Trophoblast cell (in vitro differentiated cells and primary cell): Measurements from ENCODE around the gene RPRD1A.

Source experiments
- DNase-seq, 2 donors: peaks; one replicate each; pipeline ENCODE4 v3.0.0-alpha.2; 2016
- H2AFZ ChIP-seq: 2 replicates; pipeline ENCODE4 v1.6.1; 2013; ENCODE audit warnings: low read length, moderate library complexity, mild to moderate bottlenecking; ENCODE audit not compliant: insufficient read depth, poor library complexity
- H2AK5ac ChIP-seq: 2 replicates; pipeline ENCODE4 v1.6.1; 2013; ENCODE audit warnings: mild to moderate bottlenecking, low read length
- H2BK120ac ChIP-seq: 2 replicates; pipeline ENCODE4 v1.6.1; 2013; ENCODE audit warnings: low read length, mild to moderate bottlenecking, moderate library complexity; ENCODE audit not compliant: insufficient read depth, poor library complexity
- H2BK12ac ChIP-seq: 2 replicates; pipeline ENCODE4 v1.6.1; 2013; ENCODE audit warnings: mild to moderate bottlenecking, low read length, moderate library complexity
- H2BK5ac ChIP-seq: 2 replicates; pipeline ENCODE4 v1.6.1; 2013; ENCODE audit warnings: low read length, low read depth, moderate library complexity, mild to moderate bottlenecking; ENCODE audit not compliant: poor library complexity
- H3K14ac ChIP-seq: 2 replicates; pipeline ENCODE4 v1.6.1; 2013; ENCODE audit warnings: mild to moderate bottlenecking, low read length
- H3K18ac ChIP-seq: 2 replicates; pipeline ENCODE4 v1.6.1; 2013; ENCODE audit warnings: mild to moderate bottlenecking, low read length
- H3K23ac ChIP-seq: 2 replicates; pipeline ENCODE4 v1.6.1; 2013; ENCODE audit warnings: low read length
- H3K27ac ChIP-seq: 2 replicates; pipeline ENCODE4 v1.5.1; 2013; ENCODE audit warnings: low read depth, mild to moderate bottlenecking, inconsistent platforms, low read length, moderate library complexity
- H3K27me3 ChIP-seq: 2 replicates; pipeline ENCODE4 v1.6.1; 2013; ENCODE audit warnings: inconsistent platforms, mild to moderate bottlenecking, low read length, moderate library complexity; ENCODE audit not compliant: insufficient read depth
- H3K36me3 ChIP-seq, 2 experiments: 1 replicate in 1 of 2; 2 replicates in 1 of 2; pipeline ENCODE4 v1.6.1; 2013; ENCODE audit warnings: low read length in 2 of 2, mild to moderate bottlenecking in 2 of 2, moderate library complexity in 1 of 2; ENCODE audit not compliant: insufficient read depth in 2 of 2, control insufficient read depth in 1 of 2
- H3K4ac ChIP-seq: 2 replicates; pipeline ENCODE4 v1.6.1; 2013; ENCODE audit warnings: low read depth, mild to moderate bottlenecking, low read length, moderate library complexity
- H3K4me1 ChIP-seq, 2 experiments: 1 replicate in 1 of 2; 2 replicates in 1 of 2; pipeline ENCODE4 v1.6.1; 2013; ENCODE audit warnings: low read length in 2 of 2, mild to moderate bottlenecking in 2 of 2, moderate library complexity in 1 of 2; ENCODE audit not compliant: insufficient read depth in 2 of 2, control insufficient read depth in 1 of 2
- H3K4me2 ChIP-seq: 2 replicates; pipeline ENCODE4 v1.6.1; 2013; ENCODE audit warnings: inconsistent platforms, mild to moderate bottlenecking, low read length, moderate library complexity
- H3K4me3 ChIP-seq: 2 replicates; pipeline ENCODE4 v1.5.1; 2013; ENCODE audit warnings: mild to moderate bottlenecking, low read depth, low read length, inconsistent platforms
- H3K79me1 ChIP-seq: one replicate; pipeline ENCODE4 v1.6.1; 2013; ENCODE audit warnings: low read length
- H3K79me2 ChIP-seq: 2 replicates; pipeline ENCODE4 v1.6.1; 2013; ENCODE audit warnings: low read length, mild to moderate bottlenecking; ENCODE audit not compliant: control insufficient read depth, insufficient read depth, poor library complexity
- H3K9ac ChIP-seq: 2 replicates; pipeline ENCODE4 v1.6.1; 2013; ENCODE audit warnings: mild to moderate bottlenecking, low read length
- H3K9me3 ChIP-seq: 2 replicates; pipeline ENCODE4 v1.6.1; 2013; ENCODE audit warnings: low read depth, mild to moderate bottlenecking, control low read depth, inconsistent platforms, low read length; ENCODE audit not compliant: insufficient read depth
- H4K12ac ChIP-seq: 2 replicates; pipeline ENCODE4 v1.6.1; 2013; ENCODE audit warnings: low read depth, mild to moderate bottlenecking, low read length, moderate library complexity
- H4K8ac ChIP-seq: 2 replicates; pipeline ENCODE4 v1.6.1; 2013; ENCODE audit warnings: low read depth, mild to moderate bottlenecking, low read length, moderate library complexity
- H4K91ac ChIP-seq: one replicate; pipeline ENCODE4 v1.6.1; 2013; ENCODE audit warnings: low read depth, mild to moderate bottlenecking, low read length, moderate library complexity
- WGBS: extraction: QIAGEN DNeasy Blood & Tissue Kit; methylation state at CpG from one replicate; pipeline ENCODE4 v1.1.7; 2013; ENCODE audit warnings: missing lambda C conversion rate; ENCODE audit not compliant: insufficient read length, insufficient coverage; ENCODE audit errors: extremely low coverage; 5-methylcytosine and 5-hydroxymethylcytosine counted together

Gene RPRD1A

GRCh38 chr18:36107477-36107876 is 40.1 kb upstream of the RPRD1A start:
- Histone ChIP-seq H3K27ac (no peak overlapping the region), H2BK120ac (no peak overlapping the region), H3K23ac (no peak overlapping the region), H3K4me3 (no peak overlapping the region), H3K18ac (no peak overlapping the region), H3K79me1 (no peaks in the 10 kb centered on the region), H3K9ac (no peak overlapping the region), H3K4me1 (peaks cover 0 to 4% of the 10 kb centered on the region in 2 experiments), H3K9me3 (no peaks in the 10 kb centered on the region), H3K36me3 (peaks cover 5 to 7% of the 10 kb centered on the region in 2 experiments), H3K4me2 (no peak overlapping the region), H2AK5ac (no peak overlapping the region), H4K12ac (no peak overlapping the region), H3K79me2 (no peaks in the 10 kb centered on the region), H3K27me3 (no peaks in the 10 kb centered on the region), H2BK5ac (no peak overlapping the region), H2AFZ (no peak overlapping the region), H4K91ac (no peak overlapping the region), H2BK12ac (no peak overlapping the region), H4K8ac (no peak overlapping the region), H3K14ac (no peak overlapping the region), H3K4ac (no peak overlapping the region)
- no peak for DNase-seq

GRCh38 chr18:36104749-36105148 is 37.4 kb upstream of the RPRD1A start:
- Histone ChIP-seq H3K79me1 (no peaks in the 10 kb centered on the region), H3K4me3 (no peak overlapping the region), H3K36me3 (peaks cover 0 to 2% of the 10 kb centered on the region in 2 experiments), H3K27ac (no peak overlapping the region), H4K8ac (no peak overlapping the region), H2AFZ (no peak overlapping the region), H2BK12ac (no peak overlapping the region), H4K91ac (no peak overlapping the region), H3K4me2 (no peak overlapping the region), H3K4ac (no peak overlapping the region), H3K4me1 (peaks cover 2 to 4% of the 10 kb centered on the region in 2 experiments), H3K23ac (no peak overlapping the region), H2BK5ac (no peak overlapping the region), H2AK5ac (no peak overlapping the region), H2BK120ac (no peak overlapping the region), H4K12ac (no peak overlapping the region), H3K27me3 (no peaks in the 10 kb centered on the region), H3K18ac (no peak overlapping the region), H3K9ac (no peak overlapping the region), H3K14ac (no peak overlapping the region), H3K9me3 (peaks cover 7% of the 10 kb centered on the region), H3K79me2 (no peaks in the 10 kb centered on the region)
- DNase-seq: no peak
- no CpG with 5 or more reads among the region's 2 CpGs for WGBS

- no peak overlapping the region for H4K12ac ChIP-seq
- H2BK5ac ChIP-seq: no peak overlapping the region
- H3K4me2 ChIP-seq: no peak overlapping the region
- H3K4me1 ChIP-seq: peaks cover 0 to 3% of the 10 kb centered on the region in 2 experiments
- DNase-seq: no peak
- no peaks in the 10 kb centered on the region for H3K36me3 ChIP-seq
- H3K4me3 ChIP-seq: no peak overlapping the region
- no peak overlapping the region for H3K4ac ChIP-seq
- H3K9me3 ChIP-seq: peaks cover 7% of the 10 kb centered on the region
- no peak overlapping the region for H3K23ac ChIP-seq
- no peaks in the 10 kb centered on the region for H3K79me2 ChIP-seq
- H3K18ac ChIP-seq: no peak overlapping the region
- H2AK5ac ChIP-seq: no peak overlapping the region
- H3K27me3 ChIP-seq: no peaks in the 10 kb centered on the region
- no peak overlapping the region for H2BK12ac ChIP-seq
- WGBS: no CpG with 5 or more reads among the region's 7 CpGs
- H3K79me1 ChIP-seq: no peaks in the 10 kb centered on the region
- no peak overlapping the region for H4K91ac ChIP-seq
- no peak overlapping the region for H3K27ac ChIP-seq
- no peak overlapping the region for H3K9ac ChIP-seq
- H2AFZ ChIP-seq: no peak overlapping the region
- no peak overlapping the region for H4K8ac ChIP-seq
- H2BK120ac ChIP-seq: no peak overlapping the region
- H3K14ac ChIP-seq: no peak overlapping the region
Observed at GRCh38 chr18:36101943-36102342, 34.6 kb upstream of the RPRD1A start.

GRCh38 chr18:36099311-36099710 is 32.0 kb upstream of the RPRD1A start:
- no peak overlapping the region for H3K23ac ChIP-seq

GRCh38 chr18:36096955-36097354 is 29.6 kb upstream of the RPRD1A start:
- Histone ChIP-seq H4K8ac (no peak overlapping the region), H3K27me3 (no peaks in the 10 kb centered on the region), H3K23ac (no peak overlapping the region), H3K27ac (no peak overlapping the region), H3K4me2 (no peak overlapping the region), H2BK12ac (no peak overlapping the region), H3K4me1 (peaks cover 0 to 3% of the 10 kb centered on the region in 2 experiments), H2AK5ac (no peak overlapping the region), H2BK5ac (no peak overlapping the region), H3K79me1 (no peaks in the 10 kb centered on the region), H4K91ac (no peak overlapping the region), H3K36me3 (no peaks in the 10 kb centered on the region), H3K4ac (no peak overlapping the region), H3K9me3 (peaks cover 7% of the 10 kb centered on the region), H4K12ac (no peak overlapping the region), H3K4me3 (no peak overlapping the region), H3K18ac (no peak overlapping the region), H3K14ac (no peak overlapping the region), H2AFZ (no peak overlapping the region), H2BK120ac (no peak overlapping the region), H3K9ac (no peak overlapping the region), H3K79me2 (no peaks in the 10 kb centered on the region)
- DNase-seq: no peak

More at GRCh38 chr18:36099311-36099710, 32.0 kb upstream of the RPRD1A start:
- Histone ChIP-seq H3K4me1 (peaks cover 0 to 3% of the 10 kb centered on the region in 2 experiments), H3K79me1 (no peaks in the 10 kb centered on the region), H2BK120ac (no peak overlapping the region), H3K27ac (no peak overlapping the region), H3K9me3 (peaks cover 7% of the 10 kb centered on the region), H3K4me3 (no peak overlapping the region), H2AK5ac (no peak overlapping the region), H3K36me3 (no peaks in the 10 kb centered on the region), H3K18ac (no peak overlapping the region), H2BK5ac (no peak overlapping the region), H2BK12ac (no peak overlapping the region), H3K4me2 (peak overlapping the region; percentile 27), H3K14ac (no peak overlapping the region), H3K27me3 (no peaks in the 10 kb centered on the region), H4K91ac (no peak overlapping the region), H3K79me2 (no peaks in the 10 kb centered on the region), H4K8ac (no peak overlapping the region), H4K12ac (no peak overlapping the region), H3K4ac (no peak overlapping the region), H3K9ac (no peak overlapping the region), H2AFZ (no peak overlapping the region)
- no peak for DNase-seq
